ENCODE data around the gene C1orf35.
A peak's percentile ranks its signal among the peaks of the same experiment; 100 is the strongest.

The C1orf35 gene

DNA sequence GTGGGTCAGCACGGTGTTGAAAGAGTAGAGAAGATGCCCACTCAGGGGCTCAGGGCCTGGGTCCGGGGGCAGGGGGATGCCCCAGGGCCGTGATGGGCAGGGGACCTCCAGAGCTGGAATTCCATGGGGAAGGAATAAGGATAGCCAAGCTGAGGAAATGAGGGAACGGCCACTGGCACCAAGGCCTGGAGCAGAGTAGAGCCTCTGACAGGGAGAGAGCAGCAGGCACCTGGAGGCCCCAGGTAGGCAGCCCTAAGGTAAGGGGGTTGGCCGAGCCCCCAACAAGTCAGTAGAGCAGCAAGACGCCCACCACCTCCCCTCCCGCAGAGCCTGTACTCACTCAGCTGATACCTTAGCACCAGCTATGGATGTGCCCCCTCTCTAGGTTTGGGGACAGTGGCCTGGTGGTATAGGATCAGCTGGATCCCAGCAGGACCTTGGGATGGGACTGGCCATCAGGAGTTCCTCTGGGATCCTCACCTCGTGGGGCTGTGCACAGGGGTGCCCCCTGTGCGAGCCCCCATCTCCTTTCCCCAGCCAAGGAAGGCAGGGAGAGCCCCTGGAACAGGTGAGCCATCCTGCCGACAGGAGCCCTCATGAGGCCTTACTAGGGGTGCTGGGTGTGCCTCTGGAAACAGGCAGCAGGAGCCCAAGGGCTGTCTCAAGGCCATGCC, 41.6 kb downstream of the C1orf35 start:
- H3K4me3 ChIP-seq (ENCODE audit: low read depth, low read length) = no peak overlapping the region
- peaks cover 15% of the 10 kb centered on the region for H3K27me3 ChIP-seq (ENCODE audit: insufficient read depth, low read depth, severe bottlenecking)

DNA sequence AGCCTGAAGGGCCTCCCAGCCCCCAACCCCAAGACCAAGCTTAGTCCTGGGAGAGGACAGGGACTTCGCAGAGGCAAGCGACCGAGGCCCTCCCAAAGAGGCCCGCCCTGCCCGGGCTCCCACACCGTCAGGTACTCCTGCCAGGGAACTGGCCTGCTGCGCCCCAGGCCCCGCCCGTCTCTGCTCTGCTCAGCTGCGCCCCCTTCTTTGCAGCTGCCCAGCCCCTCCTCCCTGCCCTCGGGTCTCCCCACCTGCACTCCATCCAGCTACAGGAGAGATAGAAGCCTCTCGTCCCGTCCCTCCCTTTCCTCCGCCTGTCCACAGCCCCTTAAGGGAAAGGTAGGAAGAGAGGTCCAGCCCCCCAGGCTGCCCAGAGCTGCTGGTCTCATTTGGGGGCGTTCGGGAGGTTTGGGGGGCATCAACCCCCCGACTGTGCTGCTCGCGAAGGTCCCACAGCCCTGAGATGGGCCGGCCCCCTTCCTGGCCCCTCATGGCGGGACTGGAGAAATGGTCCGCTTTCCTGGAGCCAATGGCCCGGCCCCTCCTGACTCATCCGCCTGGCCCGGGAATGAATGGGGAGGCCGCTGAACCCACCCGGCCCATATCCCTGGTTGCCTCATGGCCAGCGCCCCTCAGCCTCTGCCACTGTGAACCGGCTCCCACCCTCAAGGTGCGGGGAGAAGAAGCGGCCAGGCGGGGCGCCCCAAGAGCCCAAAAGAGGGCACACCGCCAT, 42.5 kb downstream of the C1orf35 start:
- H3K4me3 ChIP-seq (ENCODE audit: low read depth, low read length) = no peak overlapping the region
- no peak overlapping the region for H3K27ac ChIP-seq
- H3K9me3 ChIP-seq (ENCODE audit: severe bottlenecking) = no peaks in the 10 kb centered on the region
- H3K27me3 ChIP-seq (ENCODE audit: insufficient read depth, low read depth, severe bottlenecking) = peaks cover 15% of the 10 kb centered on the region
- no peak for DNase-seq
- no peaks in the 10 kb centered on the region for H3K36me3 ChIP-seq
- TF ChIP-seq, protein P1, sequence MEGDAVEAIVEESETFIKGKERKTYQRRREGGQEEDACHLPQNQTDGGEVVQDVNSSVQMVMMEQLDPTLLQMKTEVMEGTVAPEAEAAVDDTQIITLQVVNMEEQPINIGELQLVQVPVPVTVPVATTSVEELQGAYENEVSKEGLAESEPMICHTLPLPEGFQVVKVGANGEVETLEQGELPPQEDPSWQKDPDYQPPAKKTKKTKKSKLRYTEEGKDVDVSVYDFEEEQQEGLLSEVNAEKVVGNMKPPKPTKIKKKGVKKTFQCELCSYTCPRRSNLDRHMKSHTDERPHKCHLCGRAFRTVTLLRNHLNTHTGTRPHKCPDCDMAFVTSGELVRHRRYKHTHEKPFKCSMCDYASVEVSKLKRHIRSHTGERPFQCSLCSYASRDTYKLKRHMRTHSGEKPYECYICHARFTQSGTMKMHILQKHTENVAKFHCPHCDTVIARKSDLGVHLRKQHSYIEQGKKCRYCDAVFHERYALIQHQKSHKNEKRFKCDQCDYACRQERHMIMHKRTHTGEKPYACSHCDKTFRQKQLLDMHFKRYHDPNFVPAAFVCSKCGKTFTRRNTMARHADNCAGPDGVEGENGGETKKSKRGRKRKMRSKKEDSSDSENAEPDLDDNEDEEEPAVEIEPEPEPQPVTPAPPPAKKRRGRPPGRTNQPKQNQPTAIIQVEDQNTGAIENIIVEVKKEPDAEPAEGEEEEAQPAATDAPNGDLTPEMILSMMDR (IDR thresholded peaks at IDR 0.05; ENCODE audit: low read depth, low read length) = no peak

More for the DNA sequence above, 41.6 kb downstream of the C1orf35 start:
- Histone ChIP-seq H3K36me3 (no peaks in the 10 kb centered on the region), H3K27ac (no peak overlapping the region), H3K9me3 (ENCODE audit: severe bottlenecking) (no peaks in the 10 kb centered on the region)
- TF ChIP-seq, protein P1 (IDR thresholded peaks at IDR 0.05; ENCODE audit: low read depth, low read length) = no peak
- no peak for DNase-seq

DNA sequence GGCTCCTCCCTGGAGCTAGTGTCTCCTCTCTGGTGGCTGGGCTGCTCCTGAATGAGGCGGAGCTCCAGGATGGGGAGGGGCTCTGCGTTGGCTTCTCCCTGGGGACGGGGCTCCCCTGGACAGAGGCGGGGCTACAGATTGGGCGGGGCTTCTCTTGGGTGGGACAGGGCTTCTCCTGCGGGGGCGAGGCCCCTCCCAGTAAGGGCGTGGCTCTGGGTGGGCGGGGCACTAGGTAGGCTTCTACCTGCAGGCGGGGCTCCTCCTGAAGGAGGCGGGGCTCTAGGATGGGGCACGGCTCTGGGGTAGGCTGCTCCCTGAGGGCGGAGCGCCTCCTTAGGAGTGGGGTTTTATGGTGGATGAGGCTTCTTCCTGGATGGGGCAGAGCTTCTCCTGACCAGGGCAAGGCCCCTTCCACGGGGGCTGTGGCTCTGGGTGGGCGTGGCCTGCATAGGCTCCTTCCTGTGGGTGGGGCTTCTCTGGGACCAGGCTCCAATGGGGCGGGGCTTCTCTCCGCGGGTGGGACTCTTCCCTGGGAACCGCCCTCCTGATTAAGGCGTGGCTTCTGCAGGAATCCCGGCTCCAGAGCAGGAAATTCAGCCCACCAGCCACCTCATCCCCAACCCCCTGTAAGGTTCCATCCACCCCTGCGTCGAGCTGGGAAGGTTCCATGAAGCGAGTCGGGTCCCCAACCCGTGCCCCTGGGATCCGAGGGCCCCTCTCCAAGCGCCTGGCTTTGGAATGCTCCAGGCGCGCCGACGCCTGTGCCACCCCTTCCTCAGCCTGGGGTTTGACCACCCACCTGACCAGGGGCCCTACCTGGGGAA, 43.3 kb downstream of the C1orf35 start:
- Histone ChIP-seq H3K36me3 (no peaks in the 10 kb centered on the region), H3K27ac (no peak overlapping the region), H3K9me3 (ENCODE audit: severe bottlenecking) (no peaks in the 10 kb centered on the region), H3K4me3 (ENCODE audit: low read depth, low read length) (peak overlapping the region; percentile 24), H3K27me3 (ENCODE audit: insufficient read depth, low read depth, severe bottlenecking) (peaks cover 15% of the 10 kb centered on the region)
- TF ChIP-seq, protein P1 (IDR thresholded peaks at IDR 0.05; ENCODE audit: low read depth, low read length) = no peak
- DNase-seq = peak; percentile 75

DNA sequence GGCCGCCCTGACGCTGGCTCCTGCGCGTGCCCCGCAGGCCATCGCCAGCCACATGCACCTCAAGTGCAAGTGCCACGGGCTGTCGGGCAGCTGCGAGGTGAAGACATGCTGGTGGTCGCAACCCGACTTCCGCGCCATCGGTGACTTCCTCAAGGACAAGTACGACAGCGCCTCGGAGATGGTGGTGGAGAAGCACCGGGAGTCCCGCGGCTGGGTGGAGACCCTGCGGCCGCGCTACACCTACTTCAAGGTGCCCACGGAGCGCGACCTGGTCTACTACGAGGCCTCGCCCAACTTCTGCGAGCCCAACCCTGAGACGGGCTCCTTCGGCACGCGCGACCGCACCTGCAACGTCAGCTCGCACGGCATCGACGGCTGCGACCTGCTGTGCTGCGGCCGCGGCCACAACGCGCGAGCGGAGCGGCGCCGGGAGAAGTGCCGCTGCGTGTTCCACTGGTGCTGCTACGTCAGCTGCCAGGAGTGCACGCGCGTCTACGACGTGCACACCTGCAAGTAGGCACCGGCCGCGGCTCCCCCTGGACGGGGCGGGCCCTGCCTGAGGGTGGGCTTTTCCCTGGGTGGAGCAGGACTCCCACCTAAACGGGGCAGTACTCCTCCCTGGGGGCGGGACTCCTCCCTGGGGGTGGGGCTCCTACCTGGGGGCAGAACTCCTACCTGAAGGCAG, 44.0 kb downstream of the C1orf35 start:
- TF ChIP-seq, protein P1 (IDR thresholded peaks at IDR 0.05; ENCODE audit: low read depth, low read length) = no peak
- no peak for DNase-seq
- Histone ChIP-seq H3K36me3 (no peaks in the 10 kb centered on the region), H3K27ac (no peak overlapping the region), H3K9me3 (ENCODE audit: severe bottlenecking) (no peaks in the 10 kb centered on the region), H3K27me3 (ENCODE audit: insufficient read depth, low read depth, severe bottlenecking) (peaks cover 15% of the 10 kb centered on the region), H3K4me3 (ENCODE audit: low read depth, low read length) (peak overlapping the region; percentile 24)

DNA sequence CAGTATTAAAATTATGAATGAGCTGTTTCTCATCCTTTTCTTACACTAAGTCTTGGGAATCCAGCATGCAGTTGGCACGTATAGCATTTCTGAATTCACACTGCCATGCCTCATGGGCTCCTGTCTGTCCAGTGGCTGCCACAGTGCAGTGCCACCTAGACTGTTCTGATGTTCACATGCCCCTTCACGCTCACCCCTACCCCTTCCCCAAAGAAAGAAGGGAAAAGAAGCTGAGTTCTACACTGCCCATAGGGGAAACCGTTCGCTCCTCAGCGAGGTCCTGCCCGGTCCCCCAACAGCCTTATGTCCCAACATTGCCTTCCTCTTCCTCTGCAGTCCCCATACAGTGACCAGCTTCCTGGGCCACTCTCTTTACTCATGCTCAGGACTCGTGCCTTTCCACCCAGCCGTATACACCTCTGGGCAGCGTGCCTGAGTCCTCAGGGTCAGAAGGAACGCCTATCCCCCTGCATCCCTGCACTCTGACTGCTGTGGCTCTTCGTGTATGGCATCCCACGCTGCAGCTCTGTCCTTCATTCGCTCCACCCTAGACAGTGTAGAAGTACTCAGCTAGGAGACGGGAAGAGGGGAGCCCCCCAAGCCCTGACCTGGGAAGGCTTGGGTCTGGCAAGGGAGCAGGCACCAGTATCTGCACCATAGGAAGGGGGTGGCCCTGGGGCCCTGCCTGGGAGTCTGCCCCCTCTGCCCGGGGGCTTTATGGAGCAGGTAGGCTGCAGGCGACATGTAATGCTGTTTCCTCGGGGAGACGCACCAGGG, 44.8 kb downstream of the C1orf35 start:
- no peaks in the 10 kb centered on the region for H3K9me3 ChIP-seq (ENCODE audit: severe bottlenecking)
- TF ChIP-seq, protein P1 (IDR thresholded peaks at IDR 0.05; ENCODE audit: low read depth, low read length) = no peak
- H3K27me3 ChIP-seq (ENCODE audit: insufficient read depth, low read depth, severe bottlenecking) = peaks cover 15% of the 10 kb centered on the region
- H3K27ac ChIP-seq = no peak overlapping the region
- no peaks in the 10 kb centered on the region for H3K36me3 ChIP-seq
- no peak for DNase-seq
- no peak overlapping the region for H3K4me3 ChIP-seq (ENCODE audit: low read depth, low read length)

Measured in WERI-Rb-1 (cell line).